CD4-positive, alpha-beta T cell treated with Interleukin-6 for 4 hours (primary cell): ENCODE data around the gene SF3B6.

Experiments
- DNase-seq: peaks from one replicate; pipeline ENCODE4 v3.0.0-alpha.2; 2020; ENCODE audit warnings: mixed read lengths

SF3B6 gene

GRCh38 chr2:24018241-24018640, 57.9 kb downstream of the SF3B6 start:
- DNase-seq = no peak

- DNase-seq = no peak
These were observed 58.4 kb downstream of the SF3B6 start for GRCh38 chr2:24017711-24018110.
